CD4-positive, alpha-beta T cell treated with Interleukin-4 for 4 hours (primary cell): ENCODE results near the gene EPN2.
A peak's percentile ranks its signal among the peaks of the same experiment; 100 is the strongest.

Experiments used
- DNase-seq: peaks from one replicate; pipeline ENCODE4 v3.0.0-alpha.2; 2020

The EPN2 gene

GRCh38 chr17:19333132-19333440 is 95.9 kb downstream of the EPN2 start:
- no peak for DNase-seq

- no peak for DNase-seq
Observed at GRCh38 chr17:19333736-19334290, 96.6 kb downstream of the EPN2 start.

- no peak for DNase-seq
Observed at GRCh38 chr17:19334331-19334730, 97.2 kb downstream of the EPN2 start.

GRCh38 chr17:19335951-19336631 is 98.9 kb downstream of the EPN2 start:
- no peak for DNase-seq

- DNase-seq: no peak
Observed at GRCh38 chr17:19336938-19337711, 100.0 kb downstream of the EPN2 start.

- DNase-seq: no peak
Observed at GRCh38 chr17:19337712-19338023, 100.5 kb downstream of the EPN2 start.

- DNase-seq: peak; percentile 51
Observed at GRCh38 chr17:19338031-19338990, 101.1 kb downstream of the EPN2 start.

- DNase-seq: no peak
Observed at GRCh38 chr17:19339341-19339815, 102.2 kb downstream of the EPN2 start.

- no peak for DNase-seq
Observed at GRCh38 chr17:19341211-19341631, 104.1 kb downstream of the EPN2 start.

- no peak for DNase-seq
Observed at GRCh38 chr17:19341641-19342610, 104.8 kb downstream of the EPN2 start.

GRCh38 chr17:19342611-19343255 is 105.6 kb downstream of the EPN2 start:
- DNase-seq: no peak

- DNase-seq: no peak
Observed at GRCh38 chr17:19343256-19343630, 106.1 kb downstream of the EPN2 start.

- DNase-seq: no peak
Observed at GRCh38 chr17:19343671-19344151, 106.5 kb downstream of the EPN2 start.

GRCh38 chr17:19344311-19345066 is 107.3 kb downstream of the EPN2 start:
- DNase-seq: no peak

- no peak for DNase-seq
Observed at GRCh38 chr17:19345067-19345460, 107.9 kb downstream of the EPN2 start.

- DNase-seq: no peak
Observed at GRCh38 chr17:19345486-19346350, 108.6 kb downstream of the EPN2 start.

GRCh38 chr17:19346351-19347255 is 109.4 kb downstream of the EPN2 start:
- no peak for DNase-seq

GRCh38 chr17:19347323-19348080 is 110.3 kb downstream of the EPN2 start:
- DNase-seq: no peak
